ENCODE results near the gene PLPP4. TPM values are rescaled to one million over a fixed set of nuclear protein-coding genes. Genes with fewer than 3 reads are reported as not detected.

The PLPP4 gene
- total RNA-seq, 1 experiment from 2014 or later: not detected

DNA sequence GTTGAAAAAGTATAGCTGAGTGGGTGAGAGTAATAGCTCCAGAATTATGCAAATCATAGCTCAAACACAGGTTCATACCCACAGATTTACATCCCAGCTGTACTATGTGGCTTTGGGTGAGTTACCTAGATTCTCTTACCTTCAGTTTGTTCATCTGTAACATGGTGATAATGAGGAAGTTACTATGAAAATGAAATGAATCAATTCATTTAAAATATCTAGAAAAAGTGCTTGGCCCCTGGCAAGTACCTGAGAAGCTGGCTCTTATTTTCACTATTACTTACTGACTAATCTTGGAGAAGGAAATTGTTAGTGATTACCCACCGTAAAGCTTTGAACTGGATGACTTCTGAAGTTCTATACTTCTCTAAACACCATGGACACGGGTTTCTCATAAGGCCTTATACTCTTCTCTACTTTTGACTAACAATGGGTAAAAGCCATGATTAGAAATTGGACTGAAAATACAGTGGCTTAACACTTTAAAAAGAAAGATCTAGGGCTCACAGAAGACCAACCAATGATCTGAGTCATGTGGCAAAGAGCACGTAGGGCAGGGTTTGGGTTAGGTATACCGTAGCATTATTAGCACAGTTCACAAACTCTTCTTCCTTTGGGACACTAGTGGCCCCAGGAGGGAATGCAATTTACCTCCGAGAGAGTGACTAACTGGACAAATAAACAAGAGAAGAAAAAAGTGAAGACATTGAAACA, 149.2 kb downstream of the PLPP4 start:
- Mint-ChIP-seq H3K36me3 (ENCODE audit: insufficient read depth in 1 of 3, low read depth in 3 of 3) (peaks cover 0 to 9% (median 2%) of the 10 kb centered on the region in 3 experiments; a peak in 5 of 7 replicates), H3K4me1 (peaks cover 18 to 20% of the 10 kb centered on the region in 2 experiments), H3K27ac (no peak overlapping the region), H3K9me3 (peaks cover 5 to 9% of the 10 kb centered on the region in 2 experiments; a peak in 4 of 5 replicates), H3K27me3 (ENCODE audit: low read depth) (peaks cover 5% of the 10 kb centered on the region), H3K4me3 (no peak overlapping the region)
- Histone ChIP-seq H3K79me1 (ENCODE audit: insufficient read depth, low read depth, low read length, poor library complexity, severe bottlenecking) (no peaks in the 10 kb centered on the region), H4K8ac (replicated peaks; ENCODE audit: insufficient read length, low read depth, low read length) (no peak overlapping the region), H3K9me3 (ENCODE audit: control insufficient read depth, low read depth, low read length) (no peaks in the 10 kb centered on the region), H3K4me1 (ENCODE audit: insufficient read depth, low read length) (no peaks in the 10 kb centered on the region), H3K23ac (ENCODE audit: insufficient read length, low read depth, low read length) (no peak overlapping the region), H3K4me2 (ENCODE audit: insufficient read depth, insufficient read length, low read length) (no peak overlapping the region), H3K4ac (ENCODE audit: low read depth, low read length) (no peak overlapping the region), H2BK15ac (ENCODE audit: low read depth, low read length) (no peak overlapping the region), H3K14ac (ENCODE audit: insufficient read depth, low read length) (no peak overlapping the region), H3K79me2 (ENCODE audit: insufficient read depth, low read length) (no peaks in the 10 kb centered on the region), H3K23me2 (ENCODE audit: insufficient read length, low read depth, low read length, poor library complexity, severe bottlenecking) (no peaks in the 10 kb centered on the region), H2BK12ac (ENCODE audit: insufficient read length, low read depth, low read length) (no peak overlapping the region), H2BK20ac (ENCODE audit: low read depth, low read length, poor library complexity, severe bottlenecking) (no peak overlapping the region), H3K27ac (ENCODE audit: insufficient read length, low read depth, low read length) (no peak overlapping the region), H2BK5ac (ENCODE audit: insufficient read length, low read length) (no peak overlapping the region), H4K20me1 (ENCODE audit: control insufficient read depth, insufficient read depth, insufficient read length) (no peaks in the 10 kb centered on the region), H3K9ac (ENCODE audit: extremely low read depth, insufficient read length, low read length) (no peak overlapping the region), H2BK120ac (ENCODE audit: low read depth, low read length, poor library complexity, severe bottlenecking) (no peak overlapping the region), H2AFZ (ENCODE audit: low read length) (no peak overlapping the region), H4K5ac (ENCODE audit: insufficient read length, low read depth, low read length) (no peak overlapping the region), H2AK5ac (ENCODE audit: insufficient read length, low read length) (no peak overlapping the region), H3K27me3 (ENCODE audit: insufficient read depth, low read length) (no peaks in the 10 kb centered on the region), H3K56ac (ENCODE audit: insufficient read length, low read depth, low read length) (no peak overlapping the region), H3K18ac (ENCODE audit: insufficient read length, low read depth, low read length) (no peak overlapping the region), H4K91ac (ENCODE audit: insufficient read length, low read depth, low read length) (no peak overlapping the region), H3T11ph (ENCODE audit: low read length) (no peak overlapping the region)
- TF ChIP-seq, protein P1, sequence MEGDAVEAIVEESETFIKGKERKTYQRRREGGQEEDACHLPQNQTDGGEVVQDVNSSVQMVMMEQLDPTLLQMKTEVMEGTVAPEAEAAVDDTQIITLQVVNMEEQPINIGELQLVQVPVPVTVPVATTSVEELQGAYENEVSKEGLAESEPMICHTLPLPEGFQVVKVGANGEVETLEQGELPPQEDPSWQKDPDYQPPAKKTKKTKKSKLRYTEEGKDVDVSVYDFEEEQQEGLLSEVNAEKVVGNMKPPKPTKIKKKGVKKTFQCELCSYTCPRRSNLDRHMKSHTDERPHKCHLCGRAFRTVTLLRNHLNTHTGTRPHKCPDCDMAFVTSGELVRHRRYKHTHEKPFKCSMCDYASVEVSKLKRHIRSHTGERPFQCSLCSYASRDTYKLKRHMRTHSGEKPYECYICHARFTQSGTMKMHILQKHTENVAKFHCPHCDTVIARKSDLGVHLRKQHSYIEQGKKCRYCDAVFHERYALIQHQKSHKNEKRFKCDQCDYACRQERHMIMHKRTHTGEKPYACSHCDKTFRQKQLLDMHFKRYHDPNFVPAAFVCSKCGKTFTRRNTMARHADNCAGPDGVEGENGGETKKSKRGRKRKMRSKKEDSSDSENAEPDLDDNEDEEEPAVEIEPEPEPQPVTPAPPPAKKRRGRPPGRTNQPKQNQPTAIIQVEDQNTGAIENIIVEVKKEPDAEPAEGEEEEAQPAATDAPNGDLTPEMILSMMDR (conservative IDR thresholded peaks at IDR 0.05): no peak
- no CpG with 5 or more reads among the region's 5 CpGs for WGBS (ENCODE audit: extremely low coverage, insufficient read length, low lambda C conversion rate)
- DNase-seq: no peak

Measured in H9 (cell line).